ENCODE results near the gene DZIP1.

- TF ChIP-seq ZNF317 (CRISPR knock-in tag; IDR thresholded peaks at IDR 0.05; ENCODE audit: borderline replicate concordance, low read depth) (no peak), CTCF (IDR thresholded peaks at IDR 0.05) (no peak)
Observed at GRCh38 chr13:95541911-95542474, 102.5 kb downstream of the DZIP1 start.
